ENCODE data around the gene NPHP4. TPM values are rescaled to one million over a fixed set of nuclear protein-coding genes. Genes with fewer than 3 reads are reported as not detected.

The NPHP4 gene
- total RNA-seq, 1 donor from 2014 or later, result 11.3 TPM

- Histone ChIP-seq H3K27ac (no peak overlapping the region), H3K4me3 (no peak overlapping the region), H3K27me3 (no peaks in the 10 kb centered on the region), H3K4me1 (no peaks in the 10 kb centered on the region), H3K36me3 (peaks cover 0 to 13% of the 10 kb centered on the region in 2 donors), H3K9me3 (no peaks in the 10 kb centered on the region)
- TF ChIP-seq POLR2A (IDR thresholded peaks at IDR 0.05) (no peak), POLR2AphosphoS5 (IDR thresholded peaks at IDR 0.05; ENCODE audit: insufficient read depth in 1 of 2, low read depth in 1 of 2) (no peak), CTCF (IDR thresholded peaks at IDR 0.05) (no peak)
- intact Hi-C loops (cut with DNase I), result no loop called here
- no peak for DNase-seq (ENCODE audit: extremely low spot score in 2 of 2)
These were observed 104.3 kb downstream of the NPHP4 start for GRCh38 chr1:5887971-5888361.

DNA sequence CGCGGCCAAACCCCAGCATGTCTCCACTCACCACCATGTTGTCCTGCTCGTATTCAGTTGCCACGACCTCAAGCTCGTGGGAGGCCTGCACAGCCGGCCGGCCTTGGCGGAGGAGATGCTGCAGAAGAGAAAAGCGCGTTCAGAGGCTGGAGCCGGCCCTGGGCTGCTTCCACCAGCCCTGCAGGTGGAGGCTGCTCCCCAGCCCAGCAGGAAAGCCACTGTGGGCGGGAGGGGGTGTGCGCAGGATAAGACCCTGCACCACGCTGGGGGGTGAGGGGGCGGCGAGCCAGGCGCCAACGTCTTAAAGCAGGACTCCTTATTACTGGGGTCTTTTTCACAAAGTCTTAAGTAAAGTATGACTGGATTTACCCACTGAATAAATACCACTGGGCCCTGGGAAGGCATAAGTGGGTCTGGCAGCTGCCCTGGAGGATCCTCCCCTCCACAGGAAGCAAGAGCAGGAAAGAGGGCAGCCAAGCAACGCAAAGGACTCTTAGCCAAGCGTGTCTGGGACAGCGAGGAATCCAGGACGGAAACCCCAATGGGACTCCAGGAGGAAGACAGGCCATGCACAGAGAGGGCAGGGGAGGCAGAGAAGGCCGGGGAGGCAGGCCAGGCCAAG is 104.8 kb downstream of the NPHP4 start:
- no peaks in the 10 kb centered on the region for H3K27me3 ChIP-seq
- DNase-seq (ENCODE audit: extremely low spot score in 2 of 2), result no peak
- no peak for TF ChIP-seq POLR2AphosphoS5 (IDR thresholded peaks at IDR 0.05; ENCODE audit: insufficient read depth in 1 of 2, low read depth in 1 of 2)
- TF ChIP-seq POLR2A (IDR thresholded peaks at IDR 0.05), result no peak
- no peak for TF ChIP-seq CTCF (IDR thresholded peaks at IDR 0.05)
- H3K36me3 ChIP-seq, result peaks cover 0 to 13% of the 10 kb centered on the region in 2 donors
- no peaks in the 10 kb centered on the region for H3K4me1 ChIP-seq
- no peak overlapping the region for H3K4me3 ChIP-seq
- H3K9me3 ChIP-seq, result no peaks in the 10 kb centered on the region
- no peak overlapping the region for H3K27ac ChIP-seq
- intact Hi-C loops (cut with DNase I), result no loop called here

DNA sequence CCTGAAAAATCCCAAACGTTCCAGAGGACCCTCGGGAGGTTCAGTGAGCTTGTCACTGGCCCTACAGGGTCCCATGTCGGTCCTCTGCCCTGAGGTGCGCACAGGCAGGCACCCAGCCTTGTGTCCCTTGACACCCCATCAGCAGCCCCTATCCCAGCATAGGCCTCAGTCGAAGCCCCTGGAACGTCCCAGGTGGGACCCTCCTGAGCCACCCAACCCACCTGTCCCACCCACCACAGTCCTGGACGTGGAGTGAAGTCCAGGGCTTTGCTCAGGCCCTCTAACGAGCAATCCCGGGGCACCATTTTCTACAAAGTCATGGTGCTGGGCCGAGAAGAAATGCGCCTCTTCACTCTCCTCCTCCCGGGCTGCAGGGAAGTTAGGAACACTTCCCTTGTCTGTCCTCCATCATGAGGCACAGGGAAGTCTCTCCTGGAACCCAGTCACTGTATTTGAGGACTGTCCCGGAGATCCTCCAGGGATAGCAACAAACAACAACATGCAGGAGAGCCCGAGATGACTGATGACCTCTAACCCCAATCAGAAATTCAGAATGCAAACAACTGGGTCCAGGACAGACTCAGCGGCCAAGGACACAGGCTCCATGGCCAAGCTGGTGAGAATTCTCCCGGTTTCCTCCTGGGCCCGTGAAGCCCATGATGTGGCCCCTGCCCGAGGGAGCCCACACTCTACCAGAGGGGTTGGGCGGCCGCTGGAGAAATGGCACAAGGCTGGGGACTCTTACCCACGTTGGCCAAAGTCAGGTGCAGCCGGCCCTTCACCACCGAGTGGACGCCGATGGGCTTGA is 105.5 kb downstream of the NPHP4 start:
- TF ChIP-seq POLR2AphosphoS5 (IDR thresholded peaks at IDR 0.05; ENCODE audit: insufficient read depth in 1 of 2, low read depth in 1 of 2), result no peak
- TF ChIP-seq CTCF (IDR thresholded peaks at IDR 0.05), result no peak
- TF ChIP-seq POLR2A (IDR thresholded peaks at IDR 0.05), result no peak
- no peak overlapping the region for H3K4me3 ChIP-seq
- intact Hi-C loops (cut with DNase I), result no loop called here
- H3K36me3 ChIP-seq, result peaks cover 0 to 13% of the 10 kb centered on the region in 2 donors
- H3K4me1 ChIP-seq, result no peaks in the 10 kb centered on the region
- H3K27me3 ChIP-seq, result no peaks in the 10 kb centered on the region
- no peak overlapping the region for H3K27ac ChIP-seq
- H3K9me3 ChIP-seq, result no peaks in the 10 kb centered on the region
- DNase-seq (ENCODE audit: extremely low spot score in 2 of 2), result no peak

DNA sequence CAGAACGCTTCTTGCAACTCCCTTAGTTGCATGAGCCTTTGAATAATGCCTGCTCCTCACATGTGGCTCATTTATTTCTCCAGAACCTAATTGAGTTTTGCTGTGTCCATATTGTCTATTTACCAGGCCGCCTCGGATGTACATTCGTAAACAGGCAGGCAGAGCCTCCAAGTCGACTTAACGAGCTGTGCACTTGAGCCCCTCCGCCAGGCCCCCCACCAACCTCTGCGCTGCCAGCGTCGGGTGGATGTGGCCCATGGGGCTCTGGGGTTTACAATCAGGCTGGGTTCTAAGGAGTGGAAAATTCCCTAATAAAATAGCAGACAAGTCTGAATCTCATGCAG is 106.1 kb downstream of the NPHP4 start:
- no peak overlapping the region for H3K4me3 ChIP-seq
- H3K36me3 ChIP-seq, result peaks cover 0 to 13% of the 10 kb centered on the region in 2 donors
- no peaks in the 10 kb centered on the region for H3K9me3 ChIP-seq
- TF ChIP-seq POLR2AphosphoS5 (IDR thresholded peaks at IDR 0.05; ENCODE audit: insufficient read depth in 1 of 2, low read depth in 1 of 2) (no peak), POLR2A (IDR thresholded peaks at IDR 0.05) (no peak), CTCF (IDR thresholded peaks at IDR 0.05) (no peak)
- intact Hi-C loops (cut with DNase I), result no loop called here
- no peaks in the 10 kb centered on the region for H3K27me3 ChIP-seq
- no peaks in the 10 kb centered on the region for H3K4me1 ChIP-seq
- H3K27ac ChIP-seq, result no peak overlapping the region
- DNase-seq (ENCODE audit: extremely low spot score in 2 of 2), result no peak
